ENCODE measurements around the gene CXCR2.
"Not testable (repeated sequence)": the region's sequence is repeated elsewhere in the genome, so short reads cannot be mapped to it uniquely, and the experiment has no call there.

CXCR2 gene

GRCh38 chr2:218130822-218131221, 5.0 kb downstream of the CXCR2 start:
- DNase-seq, result no peak

DNA sequence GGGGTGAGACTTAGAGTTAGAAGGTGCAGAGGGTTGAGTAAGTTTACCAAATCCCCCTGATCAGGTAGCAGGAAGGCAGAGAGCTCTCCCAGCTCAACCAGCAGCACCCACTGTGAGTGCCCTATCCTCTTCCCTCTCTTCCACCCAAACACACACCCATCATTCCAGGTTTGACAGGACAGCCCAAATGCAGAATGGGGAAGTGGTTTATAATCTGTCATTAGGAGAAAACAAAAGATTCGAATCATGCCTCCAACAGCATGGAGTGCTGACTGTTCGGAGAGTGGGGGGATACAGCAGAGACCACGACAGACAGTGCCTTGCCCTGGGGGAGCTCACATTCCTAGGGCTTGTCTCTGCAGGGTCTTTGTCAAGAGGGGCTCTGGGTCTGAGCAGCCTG, 11.7 kb downstream of the CXCR2 start:
- no peak for DNase-seq

GRCh38 chr2:218138047-218138446, 12.2 kb downstream of the CXCR2 start:
- no peak for DNase-seq

- DNase-seq, result no peak
Measured at GRCh38 chr2:218145124-218145523, 19.3 kb downstream of the CXCR2 start.

GRCh38 chr2:218146056-218146455, 20.2 kb downstream of the CXCR2 start:
- no peak for DNase-seq

- DNase-seq, result no peak
Measured at GRCh38 chr2:218149098-218149497, 23.3 kb downstream of the CXCR2 start.

DNA sequence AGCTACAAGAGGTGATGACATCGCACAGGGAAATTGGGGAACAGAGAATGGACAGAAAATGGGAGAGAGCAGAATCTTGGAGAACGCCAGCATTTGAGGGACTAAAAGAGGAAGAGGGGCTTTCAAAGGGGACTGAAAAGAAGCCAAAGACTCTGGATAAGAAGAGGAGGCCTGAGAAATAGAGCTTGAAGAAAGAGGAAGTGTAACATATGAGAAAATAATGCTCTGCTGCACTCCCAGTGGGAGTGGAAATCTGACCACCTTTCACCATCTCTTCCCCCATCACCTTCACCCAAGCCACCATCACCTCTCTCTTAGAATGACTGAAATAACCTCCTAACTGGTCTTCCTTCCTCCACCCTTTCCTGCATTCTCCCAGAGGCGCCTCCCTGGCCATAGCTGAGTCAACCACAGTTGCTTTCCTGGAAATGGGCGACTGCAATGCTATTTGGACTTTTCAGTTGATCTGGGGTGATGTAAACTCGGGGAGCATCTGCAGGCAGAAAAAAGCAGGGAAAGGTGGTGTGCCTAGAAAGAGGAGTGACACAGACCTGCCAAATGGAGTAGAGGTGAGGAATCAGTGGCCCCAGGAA, 24.1 kb downstream of the CXCR2 start:
- DNase-seq, result no peak

DNA sequence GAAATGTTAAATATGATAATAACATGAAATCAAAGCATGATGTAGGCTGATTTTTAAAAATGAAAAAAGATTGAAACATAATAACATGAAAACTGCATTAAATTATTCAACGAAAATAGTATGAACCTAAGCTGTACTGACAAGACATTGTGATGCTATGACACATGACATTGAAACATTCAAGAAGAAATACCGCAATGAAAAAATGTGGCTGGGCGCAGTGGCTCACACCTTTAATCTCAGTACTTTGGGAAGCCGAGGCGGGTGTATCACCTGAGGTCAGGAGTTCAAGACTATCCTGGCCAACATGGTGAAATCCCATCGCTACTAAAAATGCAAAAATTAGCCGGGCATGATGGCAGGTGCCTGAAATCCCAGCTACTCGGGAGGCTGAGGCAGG, 26.3 kb downstream of the CXCR2 start:
- DNase-seq, result no peak

DNA sequence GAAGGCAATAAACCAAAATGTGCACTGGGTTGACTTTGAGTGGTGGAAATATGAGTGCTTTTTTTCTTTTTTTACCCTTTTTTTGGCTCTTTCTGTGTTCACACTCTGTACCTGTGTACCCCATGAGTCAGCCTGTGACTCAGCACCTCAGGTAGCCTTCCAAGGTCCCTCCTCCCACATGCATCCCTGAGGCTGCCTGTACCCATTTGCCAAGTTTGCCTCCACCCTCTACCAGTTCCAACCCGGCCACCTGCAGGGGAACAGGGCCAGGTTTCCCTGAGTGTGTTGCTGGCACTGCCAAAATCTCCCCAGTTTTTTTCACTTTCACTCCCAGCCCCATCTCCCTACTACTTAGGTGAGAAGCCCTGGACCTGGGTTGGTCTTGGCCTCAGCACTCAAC, 26.9 kb downstream of the CXCR2 start:
- DNase-seq, result no peak

DNA sequence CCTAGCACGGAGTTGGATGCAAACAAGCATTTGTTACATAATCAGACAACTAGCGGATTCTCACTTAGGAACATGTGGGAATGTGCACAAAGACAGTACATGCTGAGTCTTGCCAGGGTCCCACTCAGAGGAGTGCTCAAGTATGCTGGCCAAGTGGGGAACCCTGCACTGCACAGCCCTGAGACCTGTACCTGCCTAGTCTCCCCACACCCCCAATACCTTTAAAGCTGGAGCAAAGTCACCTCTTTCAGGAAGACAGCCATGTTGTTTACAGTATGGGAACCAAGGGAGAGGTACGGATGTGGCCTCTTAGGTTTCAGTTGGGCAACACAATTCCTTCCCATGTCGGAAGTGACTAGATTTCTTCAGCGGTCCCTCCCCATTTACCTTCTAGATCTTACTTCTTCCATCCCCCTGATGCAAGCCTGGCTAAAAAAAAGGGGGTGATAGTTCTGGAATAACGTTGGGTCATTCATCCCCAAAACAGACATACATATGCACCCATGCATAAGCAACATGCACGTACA, 30.2 kb downstream of the CXCR2 start:
- no peak for DNase-seq

DNA sequence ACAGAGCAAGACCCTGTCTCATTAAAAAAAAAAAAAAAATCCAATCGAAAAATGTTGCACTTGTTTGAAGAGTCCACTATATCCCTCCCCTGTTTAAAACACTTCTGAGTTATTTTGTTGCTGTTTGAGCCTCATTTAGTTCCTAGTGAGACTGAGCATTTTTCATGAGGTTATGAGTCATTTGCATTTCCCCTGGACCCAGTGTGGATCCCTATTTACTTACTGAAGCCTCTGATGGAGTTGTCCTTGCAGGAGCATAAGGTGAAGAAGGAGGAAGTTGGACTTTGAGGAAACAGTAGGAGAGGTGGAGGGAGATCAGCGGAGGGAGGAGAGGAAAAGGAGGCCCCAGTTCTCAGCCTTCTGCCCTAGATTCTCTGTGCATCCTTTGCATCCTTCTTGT, 35.8 kb downstream of the CXCR2 start:
- no peak for DNase-seq

DNA sequence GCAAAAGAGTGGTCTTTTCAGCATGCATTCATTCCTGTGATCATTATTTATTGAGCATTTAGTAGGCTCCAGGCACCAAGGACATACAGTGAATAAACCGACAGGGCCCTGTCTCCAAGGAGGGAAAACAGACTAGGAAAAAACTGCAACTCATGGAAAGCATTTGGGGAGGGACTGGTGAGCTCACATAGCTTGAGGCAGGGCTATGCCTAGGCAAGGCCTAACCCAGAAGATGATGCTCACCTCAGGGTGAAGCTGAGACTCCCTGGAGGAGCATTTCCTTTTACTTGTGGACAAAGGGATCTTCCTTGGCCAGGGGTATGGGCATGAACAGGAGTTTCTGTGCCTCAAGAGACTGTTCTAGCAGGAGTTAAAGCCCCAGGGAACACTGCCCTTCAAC, 37.0 kb downstream of the CXCR2 start:
- no peak for DNase-seq

- DNase-seq, result peak; percentile 71
Measured at GRCh38 chr2:218166791-218167190, 41.0 kb downstream of the CXCR2 start, which contains the start of gene CXCR1. Gene CXCR1, minus strand, starts transcription at chr2:218166962. Its CDS starts 1,751 bp downstream, at chr2:218165211.

GRCh38 chr2:218168016-218168415, 42.2 kb downstream of the CXCR2 start:
- no peak for DNase-seq

- DNase-seq, result peak; percentile 77
Measured at GRCh38 chr2:218168635-218169462, 43.0 kb downstream of the CXCR2 start.

GRCh38 chr2:218169757-218170546, 44.1 kb downstream of the CXCR2 start:
- DNase-seq, result no peak

GRCh38 chr2:218171744-218172143, 45.9 kb downstream of the CXCR2 start:
- not testable (repeated sequence) for DNase-seq

GRCh38 chr2:218172845-218173244, 47.0 kb downstream of the CXCR2 start:
- no peak for DNase-seq

GRCh38 chr2:218179782-218180181, 54.0 kb downstream of the CXCR2 start:
- DNase-seq, result no peak

GRCh38 chr2:218180467-218181114, 54.8 kb downstream of the CXCR2 start:
- no peak for DNase-seq

DNA sequence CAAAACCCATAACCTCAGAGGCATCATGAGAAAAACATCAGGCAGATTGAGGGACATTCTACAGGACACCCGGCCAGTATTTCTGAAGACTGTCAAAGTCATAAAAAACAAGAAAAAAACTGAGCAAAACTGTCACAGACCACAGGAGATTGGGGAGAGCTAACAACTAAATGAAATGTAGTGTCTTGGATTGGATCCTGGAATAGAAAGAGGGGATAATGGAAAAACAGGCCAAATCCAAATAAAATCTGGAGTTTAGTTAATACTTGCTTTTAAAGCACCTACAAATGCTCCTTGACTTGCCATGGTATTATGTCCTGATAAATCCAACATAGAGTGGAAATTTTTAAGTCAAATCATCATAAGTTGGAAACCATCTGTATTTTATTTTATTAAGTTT, 58.5 kb downstream of the CXCR2 start:
- no peak for DNase-seq

DNA sequence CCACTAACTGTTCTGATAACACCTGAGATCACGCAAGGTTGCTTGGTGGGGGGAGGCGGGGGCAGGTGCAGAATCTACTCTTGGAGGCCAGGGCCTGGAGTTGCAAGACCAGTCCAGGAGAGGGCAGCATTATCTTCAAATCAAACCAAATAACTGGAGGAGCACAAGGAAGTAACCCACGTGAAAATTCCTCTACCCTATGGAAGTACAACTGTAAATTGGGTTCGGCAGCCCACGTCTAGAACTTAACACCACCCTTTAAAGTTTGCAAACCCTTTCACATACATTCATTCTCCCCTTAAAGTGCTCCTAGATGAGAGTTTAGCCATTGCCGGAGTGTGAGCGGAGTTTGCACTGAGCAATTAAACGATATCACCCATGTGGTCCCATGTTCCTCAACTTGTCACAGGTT, 60.5 kb downstream of the CXCR2 start:
- peak; percentile 82 for DNase-seq
